Left lobe of liver (tissue), 2 donors: Measurements from ENCODE around the gene EXOC6. TPM values are rescaled to one million over a fixed set of nuclear protein-coding genes. Genes with fewer than 3 reads are reported as not detected.

Experiments
- ATAC-seq: fragments of 200-7000 bp; cut with Tn5 transposase; one replicate; pipeline ENCODE4 v1.9.1; 2020; ENCODE audit warnings: mild to moderate bottlenecking, moderate library complexity
- DNase-seq: peaks from one replicate; pipeline ENCODE4 v3.0.0-alpha.2; 2020; ENCODE audit warnings: low spot score
- total RNA-seq: library from RNA; stranded (reverse); gene quantifications from one replicate; pipeline ENCODE4 v1.2.1, GENCODE V29; 2021
- donor health status: DM: no; HTN: no; CAD: no; lungs with moderate emphysema.
- donor health status: DM: no; HTN: yes; CAD: no.

EXOC6 gene
- total RNA-seq, 1 donor from 2014 or later: 4.9 TPM

GRCh38 chr10:93074597-93075368, 226.5 kb downstream of the EXOC6 start:
- ATAC-seq (no peak), DNase-seq (no peak)

GRCh38 chr10:93075369-93076221, 227.3 kb downstream of the EXOC6 start:
- no peak for DNase-seq
- ATAC-seq: no peak

GRCh38 chr10:93076871-93077270, 228.6 kb downstream of the EXOC6 start:
- DNase-seq: no peak
- ATAC-seq: no peak

DNA sequence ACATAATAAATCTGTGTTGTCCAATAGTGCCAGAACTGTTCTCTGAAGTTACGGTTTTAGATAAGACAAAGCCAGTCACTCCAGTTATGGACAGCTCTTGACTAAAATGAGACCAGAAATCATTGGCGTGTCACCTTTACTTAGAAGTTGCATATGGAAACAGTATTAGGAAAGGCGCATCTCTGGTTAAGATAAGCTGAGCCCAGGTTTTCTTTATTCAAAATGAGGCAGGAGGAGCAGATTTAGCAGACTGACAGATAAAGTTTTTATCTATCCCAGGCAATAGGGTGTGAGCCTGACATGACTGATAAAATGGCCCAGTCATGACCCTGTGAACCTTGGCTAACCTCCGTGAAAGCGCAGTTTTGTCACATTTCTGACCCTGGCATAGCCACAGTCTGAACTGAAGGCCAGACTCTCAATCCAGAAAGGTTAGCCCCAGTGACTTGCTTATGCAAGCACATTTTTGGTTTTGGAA, 229.6 kb downstream of the EXOC6 start:
- DNase-seq (peak; percentile 93), ATAC-seq (peak; percentile 69)

GRCh38 chr10:93079663-93080349, 231.5 kb downstream of the EXOC6 start:
- ATAC-seq (peak; percentile 61), DNase-seq (peak; percentile 67)

DNA sequence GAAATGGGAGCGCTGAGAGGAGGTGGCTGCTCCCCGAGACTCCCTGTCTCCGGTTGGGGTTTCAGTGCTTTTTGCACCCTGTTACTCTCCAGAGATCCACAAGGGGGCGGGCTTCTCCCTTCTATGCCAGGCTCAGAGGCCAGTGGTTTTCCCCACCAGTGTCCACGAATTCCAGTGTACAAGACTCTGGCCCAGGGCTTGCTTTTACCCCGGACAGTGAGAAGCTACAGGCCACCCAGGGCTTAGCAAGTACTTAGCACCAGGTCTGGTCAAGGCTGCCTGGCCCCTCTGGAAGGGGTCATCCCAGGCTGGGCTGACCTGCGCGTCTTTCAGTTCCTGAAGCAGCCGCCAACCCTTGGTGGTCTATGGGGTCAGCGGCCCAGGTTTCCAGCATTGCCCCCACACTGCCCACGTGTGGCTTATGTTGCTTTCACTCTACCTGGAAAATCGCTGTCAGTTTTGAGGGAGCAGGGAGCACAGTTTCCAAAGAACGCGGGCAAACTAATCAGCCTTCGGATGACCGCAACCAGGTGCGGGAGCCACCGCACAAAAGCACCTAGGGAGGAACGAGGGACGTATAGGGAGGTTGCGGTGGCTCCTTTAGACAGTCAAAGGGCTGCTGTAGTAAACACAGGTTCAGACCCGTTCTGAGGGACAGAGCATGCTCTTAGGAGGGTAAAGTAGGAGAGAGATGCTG, 232.2 kb downstream of the EXOC6 start:
- DNase-seq (peak; percentile 72), ATAC-seq (peak; percentile 82)

- no peak for ATAC-seq
- DNase-seq: no peak
These were observed 233.0 kb downstream of the EXOC6 start for GRCh38 chr10:93081318-93081717.

- DNase-seq (no peak), ATAC-seq (no peak)
These were observed 233.5 kb downstream of the EXOC6 start for GRCh38 chr10:93081834-93082233.

DNA sequence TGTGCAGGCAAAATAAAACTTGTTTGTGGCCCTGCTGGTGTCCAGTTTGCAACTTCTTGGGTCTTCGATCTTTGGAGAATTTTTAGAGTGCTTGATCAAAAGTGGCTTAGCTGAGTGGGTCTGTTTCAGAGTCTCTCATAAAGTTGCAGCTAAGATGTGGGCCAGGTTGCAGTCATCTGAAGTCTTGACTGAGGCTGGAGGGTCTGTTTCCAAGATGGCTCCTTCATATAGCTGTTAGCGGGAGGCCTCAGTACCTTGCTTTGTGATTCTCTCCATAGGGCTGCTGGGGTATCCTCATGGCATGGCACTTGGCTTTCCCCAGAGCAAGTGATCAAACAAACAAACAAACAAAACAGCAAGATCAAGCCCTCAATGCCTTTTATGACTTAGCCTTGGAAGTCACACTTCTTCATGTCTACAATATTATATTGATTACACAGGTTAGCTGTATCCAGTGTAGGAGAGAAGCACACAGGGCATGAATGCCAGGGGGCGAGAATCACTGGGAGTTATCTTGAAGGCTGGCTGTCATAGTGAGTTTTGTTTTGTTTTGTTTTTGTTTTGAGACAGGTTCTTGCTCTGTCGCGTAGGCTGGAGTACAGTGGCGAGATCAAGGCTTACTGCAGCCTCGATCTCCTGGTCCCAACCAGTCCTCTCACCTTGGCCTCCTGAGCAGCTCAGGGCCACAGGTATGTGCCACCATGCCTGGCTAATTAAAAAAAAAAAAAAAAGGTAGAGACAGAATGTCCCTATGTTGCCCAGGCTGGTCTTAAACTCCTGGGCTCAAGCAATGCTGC, 235.6 kb downstream of the EXOC6 start:
- DNase-seq (no peak), ATAC-seq (no peak)

GRCh38 chr10:93085272-93085859, 237.0 kb downstream of the EXOC6 start:
- ATAC-seq (no peak), DNase-seq (no peak)

DNA sequence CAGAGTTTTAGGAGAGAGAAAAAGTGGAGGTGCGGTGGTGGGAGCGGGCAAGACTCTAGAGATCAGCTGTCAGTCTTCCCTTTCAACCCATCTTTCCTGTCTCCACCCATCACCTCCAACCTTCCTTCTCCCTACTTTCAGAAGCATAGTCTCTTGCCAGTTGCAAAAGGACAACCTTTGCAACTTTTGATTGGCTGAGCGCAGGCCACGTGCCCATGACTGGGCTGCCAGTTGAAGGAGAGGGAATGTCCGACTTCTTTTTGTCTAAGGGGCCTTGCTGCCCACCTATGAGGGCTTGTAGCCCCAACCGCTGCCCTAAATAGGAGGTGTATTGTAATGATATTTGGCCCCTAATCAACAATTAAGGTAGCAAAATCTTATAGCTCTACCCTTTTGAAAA, 238.0 kb downstream of the EXOC6 start:
- ATAC-seq (no peak), DNase-seq (no peak)

GRCh38 chr10:93087846-93088245, 239.5 kb downstream of the EXOC6 start:
- no peak for DNase-seq

GRCh38 chr10:93088466-93088865, 240.1 kb downstream of the EXOC6 start:
- DNase-seq: no peak
- ATAC-seq: no peak

More at GRCh38 chr10:93087846-93088245, 239.5 kb downstream of the EXOC6 start:
- ATAC-seq: no peak

GRCh38 chr10:93090619-93091018, 242.3 kb downstream of the EXOC6 start:
- no peak for ATAC-seq

DNA sequence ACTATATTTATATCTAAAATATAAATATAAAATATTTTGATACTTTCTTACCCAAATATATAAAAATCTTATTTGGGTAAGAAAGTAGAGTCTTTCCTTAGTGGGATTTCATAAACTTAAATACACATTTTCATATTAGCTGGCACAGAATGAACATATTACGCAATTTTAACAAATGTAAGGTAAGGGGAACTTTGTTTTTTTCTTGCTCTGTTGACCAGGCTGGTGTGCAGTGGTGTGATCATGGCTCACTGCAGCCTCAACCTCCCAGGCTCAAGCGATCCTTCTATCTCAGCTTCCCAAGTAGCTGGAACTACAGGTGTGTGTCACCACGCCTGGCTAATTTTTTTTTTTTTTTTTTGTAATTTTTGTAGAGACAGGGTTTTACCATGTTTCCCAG, 243.6 kb downstream of the EXOC6 start:
- no peak for ATAC-seq
- DNase-seq: no peak

More at GRCh38 chr10:93090619-93091018, 242.3 kb downstream of the EXOC6 start:
- no peak for DNase-seq

DNA sequence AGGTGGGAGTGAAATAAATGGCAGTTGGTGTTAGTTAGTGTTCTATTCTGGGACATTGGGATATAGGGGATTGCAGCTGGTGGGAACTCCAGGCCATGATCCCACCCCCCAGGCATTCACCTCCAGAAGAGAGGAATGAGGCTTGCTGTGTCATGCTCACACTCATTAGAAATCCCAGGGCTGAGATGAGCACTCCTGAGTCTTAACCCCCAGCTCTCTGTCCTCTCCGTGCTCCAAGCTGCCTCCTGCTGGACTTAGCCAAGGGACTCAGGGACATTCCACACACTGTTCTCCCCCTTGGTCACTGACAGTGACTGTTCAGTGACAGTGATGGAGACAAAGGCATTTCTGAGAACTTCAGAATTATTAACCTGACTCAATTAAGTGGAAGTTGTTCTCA, 246.9 kb downstream of the EXOC6 start:
- ATAC-seq (no peak), DNase-seq (no peak)

GRCh38 chr10:93096901-93097300, 248.6 kb downstream of the EXOC6 start:
- ATAC-seq: no peak
- DNase-seq: no peak

DNA sequence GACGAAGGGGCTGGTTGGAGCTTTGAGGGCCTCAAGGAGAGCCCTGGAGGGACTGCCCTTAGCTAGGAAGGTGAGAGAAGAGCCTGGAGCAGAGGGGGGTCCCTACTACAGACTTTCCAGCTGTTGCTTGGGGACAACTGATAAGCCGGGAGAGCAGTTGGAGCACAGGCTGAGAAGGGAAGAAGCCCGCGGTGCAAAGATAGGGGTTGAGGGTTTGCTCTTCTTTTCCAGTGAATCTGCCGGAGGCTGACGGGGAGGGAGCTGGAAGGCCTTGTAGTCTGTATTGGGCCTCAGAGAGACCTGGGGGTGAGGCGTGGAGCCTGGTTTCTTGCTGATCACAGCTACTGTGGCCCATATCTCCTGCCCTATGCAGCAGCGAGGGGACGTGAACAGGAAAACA, 249.1 kb downstream of the EXOC6 start:
- DNase-seq: no peak
- ATAC-seq: no peak

GRCh38 chr10:93098816-93099215, 250.5 kb downstream of the EXOC6 start:
- ATAC-seq (no peak), DNase-seq (no peak)
